Endothelial cell of umbilical vein (primary cell): ENCODE data around the gene MXI1. TPM values are rescaled to one million over a fixed set of nuclear protein-coding genes. Genes with fewer than 3 reads are reported as not detected.

Experiments
- BruUV-seq: library from RNA; stranded (reverse); fragments of 400-500 nt; replicated peaks from 2 replicates; lab custom pipeline; 2021; lab: Mats Ljungman, UMichigan
- CTCF ChIA-PET: fragments of 300-600, 350-600 bp; sonication (Branson Sonifier 250); formaldehyde crosslinking; loops from one replicate; lab custom pipeline; 2021; ENCODE audit warnings: antibody characterized with exemption, inconsistent platforms; lab: Charles Lee
- POLR2A ChIA-PET: fragments of 300-600, 350-600 bp; sonication (Branson Sonifier 250); formaldehyde crosslinking; loops from one replicate; lab custom pipeline; 2021; ENCODE audit warnings: antibody characterized with exemption, inconsistent platforms; lab: Charles Lee
- DNase-seq: peaks from one replicate; pipeline ENCODE4 v3.0.0-alpha.2; 2011; ENCODE audit warnings: low read depth, low spot score
- FAIRE-seq: peaks from 2 replicates; lab custom pipeline; 2011; peaks lifted over from hg19 to GRCh38; lab: Jason Lieb, UNC
- H2AFZ ChIP-seq: 2 replicates; pipeline ENCODE4 v1.6.0; 2012; ENCODE audit warnings: low read depth, low read length, control low read depth, inconsistent platforms
- H3K27ac ChIP-seq: 2 replicates; pipeline ENCODE4 v1.5.1; 2011; ENCODE audit warnings: low read depth, mild to moderate bottlenecking, control low read depth, low read length, moderate library complexity; ENCODE audit not compliant: insufficient read depth
- H3K27me3 ChIP-seq, 2 experiments: 2 replicates each; pipeline versions ENCODE4 v1.6.0 to v1.6.1; 2011; ENCODE audit warnings: low read length in 2 of 2, mixed read lengths in 1 of 2; ENCODE audit not compliant: control insufficient read depth in 2 of 2, insufficient read depth in 2 of 2
- H3K36me3 ChIP-seq, 2 experiments: 2 replicates in 1 of 2; 3 replicates in 1 of 2; pipeline ENCODE4 v1.5.1; 2011; ENCODE audit warnings: low read length in 2 of 2, mild to moderate bottlenecking in 1 of 2, moderate library complexity in 1 of 2; ENCODE audit not compliant: control insufficient read depth in 2 of 2, insufficient read depth in 2 of 2; ENCODE audit errors: extremely low read depth in 1 of 2
- H3K4me1 ChIP-seq: 3 replicates; pipeline ENCODE4 v1.5.1; 2011; ENCODE audit warnings: mild to moderate bottlenecking, low read length; ENCODE audit not compliant: control insufficient read depth, insufficient read depth; ENCODE audit errors: extremely low read depth
- H3K4me2 ChIP-seq: 2 replicates; pipeline ENCODE4 v1.6.1; 2011; ENCODE audit warnings: low read length, control low read depth, mixed read lengths; ENCODE audit not compliant: insufficient read depth
- H3K4me3 ChIP-seq, 3 experiments: fragments of 200-600 bp in 1 of 3; sonication (generic), shearing (Covaris generic) in 1 of 3; replicated peaks in 1 of 3; 2 replicates each; pipeline ENCODE4 v1.5.1; 2011 to 2016; ENCODE audit warnings: control low read depth in 3 of 3, low read length in 3 of 3, mild to moderate bottlenecking in 2 of 3, inconsistent platforms in 1 of 3, low read depth in 1 of 3, moderate library complexity in 1 of 3; ENCODE audit not compliant: insufficient read depth in 1 of 3
- H3K79me2 ChIP-seq: 2 replicates; pipeline ENCODE4 v1.6.0; 2012; ENCODE audit warnings: low read length, inconsistent platforms; ENCODE audit not compliant: control insufficient read depth, insufficient read depth
- H3K9ac ChIP-seq: replicated peaks from 2 replicates; pipeline ENCODE3; 2011; ENCODE audit warnings: low read length, control low read depth; ENCODE audit not compliant: insufficient read depth; ENCODE audit errors: extremely low read depth
- H3K9me1 ChIP-seq: replicated peaks from 3 replicates; pipeline ENCODE4 v1.6.0; 2011; ENCODE audit warnings: mild to moderate bottlenecking, low read length; ENCODE audit not compliant: control insufficient read depth, insufficient read depth; ENCODE audit errors: extremely low read depth
- H3K9me3 ChIP-seq: replicated peaks from 2 replicates; pipeline ENCODE4 v1.5.1; 2012; ENCODE audit warnings: low read length, inconsistent platforms; ENCODE audit not compliant: control insufficient read depth, insufficient read depth
- H4K20me1 ChIP-seq: replicated peaks from 2 replicates; pipeline ENCODE3; 2011; ENCODE audit warnings: mild to moderate bottlenecking, low read length; ENCODE audit not compliant: control insufficient read depth, insufficient read depth; ENCODE audit errors: extremely low read depth
- EZH2 ChIP-seq: IDR thresholded peaks from 2 replicates; pipeline ENCODE4 v1.6.1; 2012; ENCODE audit warnings: borderline replicate concordance, low read depth, mild to moderate bottlenecking, moderate library complexity, low read length, inconsistent platforms; ENCODE audit not compliant: severe bottlenecking
- FOS ChIP-seq: IDR thresholded peaks from 2 replicates; pipeline ENCODE4 v1.6.1; 2011; ENCODE audit warnings: mild to moderate bottlenecking, low read length, moderate library complexity, borderline replicate concordance; ENCODE audit not compliant: insufficient read depth
- GATA2 ChIP-seq: IDR thresholded peaks from 2 replicates; pipeline ENCODE4 v1.7.0; 2011; ENCODE audit warnings: low read depth, mild to moderate bottlenecking, moderate library complexity, mixed read lengths, low read length; ENCODE audit not compliant: insufficient read length, insufficient read depth
- JUN ChIP-seq: IDR thresholded peaks from 2 replicates; pipeline ENCODE4 v1.6.1; 2011; ENCODE audit warnings: borderline replicate concordance, low read depth; ENCODE audit not compliant: insufficient read length, insufficient read depth
- MYC ChIP-seq: IDR thresholded peaks from one replicate; pipeline ENCODE4 v1.6.1; 2011; ENCODE audit warnings: mild to moderate bottlenecking, low read depth, low read length
- POLR2A ChIP-seq: IDR thresholded peaks from 2 replicates; pipeline ENCODE4 v1.6.1; 2012; ENCODE audit warnings: low read depth, mild to moderate bottlenecking, control low read depth, low read length
- POLR2AphosphoS5 ChIP-seq: IDR thresholded peaks from 2 replicates; pipeline ENCODE4 v1.6.1; 2012; ENCODE audit warnings: low read depth, mild to moderate bottlenecking, control low read depth, low read length, moderate library complexity; ENCODE audit not compliant: insufficient read depth
- dilution Hi-C: fragments of 300-500 bp; cut with MboI; formaldehyde crosslinking; loops from one replicate; pipeline ENCODE4 v1.15.0; 2019; ENCODE audit warnings: low sequenced_read_pairs; ENCODE audit not compliant: extremely low pct_ligation_motif_present
- intact Hi-C: fragments of 100-400 bp; cut with micrococcal nuclease; formaldehyde crosslinking; loops from one replicate; pipeline ENCODE4 v1.10.0; 2022
- polyA plus RNA-seq, 4 experiments: library from polyadenylated mRNA; depleted of rRNA in 3 of 4; stranded (reverse) in 3 of 4; unstranded in 1 of 4; fragments of >200 nt; gene quantifications; 2 replicates each; pipeline versions ENCODE4 v1.2.1 to v1.2.3, GENCODE V29; 2011 to 2012; ENCODE audit warnings: missing spikeins in 1 of 4
- total RNA-seq: library from RNA; stranded (reverse); gene quantifications from 2 replicates; pipeline ENCODE4 v1.2.3, GENCODE V29; 2021
- TF ChIP-seq, protein P1 (sequence below), 2 donors: IDR thresholded peaks; 1 replicate in 1 of 2; 2 replicates in 1 of 2; pipeline ENCODE4 v1.5.1; 2011; ENCODE audit warnings: low read length in 2 of 2, mild to moderate bottlenecking in 2 of 2, moderate library complexity in 2 of 2, control low read depth in 1 of 2, inconsistent platforms in 1 of 2, low read depth in 1 of 2; ENCODE audit not compliant: insufficient read depth in 1 of 2; ENCODE audit errors: extremely low read depth in 1 of 2
- TF ChIP-seq, protein P2 (sequence below): IDR thresholded peaks from 2 replicates; pipeline ENCODE4 v1.6.1; 2011; ENCODE audit not compliant: insufficient read depth, insufficient read length

The MXI1 gene
- total and polyA plus RNA-seq, 2 donors (not counting 3 experiments of a cell fraction or from before 2014, with no cell fraction given) = 2.7 to 8.5 TPM

DNA sequence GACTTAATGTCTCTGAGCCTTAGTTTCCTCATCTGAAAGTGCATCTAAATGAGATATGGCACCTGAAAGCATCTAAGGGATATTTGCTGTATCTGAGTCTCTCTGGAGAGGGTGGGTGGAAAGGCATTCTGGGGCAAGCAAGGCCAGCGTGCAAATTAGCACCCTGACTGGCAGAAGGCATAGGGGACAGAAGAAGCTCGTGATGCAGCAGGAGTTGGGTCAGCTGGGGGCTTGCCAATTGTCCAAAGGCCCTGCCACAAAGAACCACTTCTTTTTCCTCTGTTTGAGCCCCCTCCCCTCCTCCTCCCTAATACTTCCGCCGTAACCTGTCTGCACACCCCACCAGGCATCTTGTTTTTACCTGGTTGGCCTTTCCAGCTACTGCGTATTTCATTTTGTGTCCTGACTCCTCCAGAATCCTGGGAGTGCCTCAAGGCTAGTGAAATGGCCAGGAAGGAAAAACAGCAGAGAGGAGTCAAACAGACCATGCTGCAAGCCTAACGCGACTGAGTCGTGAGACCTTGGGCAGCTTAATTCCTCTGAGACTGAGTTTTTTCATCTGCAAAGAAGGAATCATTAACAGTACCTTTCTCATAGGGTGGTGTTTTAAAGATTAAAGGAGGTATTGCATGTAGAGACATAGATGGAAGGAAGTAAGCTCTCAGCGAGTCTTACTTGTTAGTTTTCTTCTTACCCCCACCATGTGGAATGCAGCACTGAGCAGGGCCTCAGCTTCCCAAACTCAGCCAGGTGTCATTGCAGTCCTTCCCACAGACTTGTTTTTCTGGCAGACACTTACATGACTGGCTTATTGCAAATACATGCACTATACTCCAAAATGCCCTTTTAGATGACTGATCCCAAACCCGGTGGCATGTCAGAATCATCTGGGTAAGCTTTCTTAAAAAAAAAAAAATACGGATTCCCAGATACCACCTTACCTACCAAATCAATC, 49.1 kb upstream of the MXI1 start:
- Histone ChIP-seq H3K27ac (no peak overlapping the region), H3K4me2 (no peak overlapping the region), H4K20me1 (no peaks in the 10 kb centered on the region), H3K79me2 (no peaks in the 10 kb centered on the region), H3K36me3 (no peaks in the 10 kb centered on the region), H3K27me3 (peaks cover 2 to 6% of the 10 kb centered on the region in 2 experiments), H3K9me1 (no peaks in the 10 kb centered on the region), H2AFZ (no peak overlapping the region), H3K4me1 (no peaks in the 10 kb centered on the region), H3K9me3 (no peaks in the 10 kb centered on the region), H3K4me3 (no peak overlapping the region), H3K9ac (no peak overlapping the region)
- POLR2A ChIA-PET = no interaction called here
- CTCF ChIA-PET = interaction anchor here (0.6 to 1.0 kb wide), 2 partner anchors 9 to 14 kb away, joined by 3 to 4 read pairs; no protein-coding TSS in a partner anchor
- intact Hi-C loops = no loop called here
- FAIRE-seq (no peak), DNase-seq (no peak)
- dilution Hi-C loops = no loop called here
- TF ChIP-seq POLR2A = no peak
- TF ChIP-seq MYC = no peak
- no peak for TF ChIP-seq JUN
- TF ChIP-seq GATA2 = no peak
- TF ChIP-seq, protein P1, sequence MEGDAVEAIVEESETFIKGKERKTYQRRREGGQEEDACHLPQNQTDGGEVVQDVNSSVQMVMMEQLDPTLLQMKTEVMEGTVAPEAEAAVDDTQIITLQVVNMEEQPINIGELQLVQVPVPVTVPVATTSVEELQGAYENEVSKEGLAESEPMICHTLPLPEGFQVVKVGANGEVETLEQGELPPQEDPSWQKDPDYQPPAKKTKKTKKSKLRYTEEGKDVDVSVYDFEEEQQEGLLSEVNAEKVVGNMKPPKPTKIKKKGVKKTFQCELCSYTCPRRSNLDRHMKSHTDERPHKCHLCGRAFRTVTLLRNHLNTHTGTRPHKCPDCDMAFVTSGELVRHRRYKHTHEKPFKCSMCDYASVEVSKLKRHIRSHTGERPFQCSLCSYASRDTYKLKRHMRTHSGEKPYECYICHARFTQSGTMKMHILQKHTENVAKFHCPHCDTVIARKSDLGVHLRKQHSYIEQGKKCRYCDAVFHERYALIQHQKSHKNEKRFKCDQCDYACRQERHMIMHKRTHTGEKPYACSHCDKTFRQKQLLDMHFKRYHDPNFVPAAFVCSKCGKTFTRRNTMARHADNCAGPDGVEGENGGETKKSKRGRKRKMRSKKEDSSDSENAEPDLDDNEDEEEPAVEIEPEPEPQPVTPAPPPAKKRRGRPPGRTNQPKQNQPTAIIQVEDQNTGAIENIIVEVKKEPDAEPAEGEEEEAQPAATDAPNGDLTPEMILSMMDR (IDR thresholded peaks at IDR 0.05; ENCODE audit: extremely low read depth in 1 of 2, insufficient read depth in 1 of 2, low read depth in 1 of 2, low read length in 2 of 2) = no peak
- TF ChIP-seq, protein P2, sequence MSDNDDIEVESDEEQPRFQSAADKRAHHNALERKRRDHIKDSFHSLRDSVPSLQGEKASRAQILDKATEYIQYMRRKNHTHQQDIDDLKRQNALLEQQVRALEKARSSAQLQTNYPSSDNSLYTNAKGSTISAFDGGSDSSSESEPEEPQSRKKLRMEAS = no peak
- TF ChIP-seq POLR2AphosphoS5 = no peak
- TF ChIP-seq EZH2 = no peak
- no peak for TF ChIP-seq FOS
- BruUV-seq = no TSS peak
